K562 (cell line): Measurements from ENCODE around the gene PHLDA3. TPM values are rescaled to one million over a fixed set of nuclear protein-coding genes. Genes with fewer than 3 reads are reported as not detected.
A peak's percentile ranks its signal among the peaks of the same experiment; 100 is the strongest.

Experiments
- ATF1 ChIP-seq, 2 experiments: fragments of 450-650 bp in 1 of 2; IDR thresholded peaks; 2 replicates each; pipeline ENCODE4 v1.6.1; 2016; ENCODE audit warnings: missing compliant biosample characterization in 1 of 2, missing genetic modification characterization in 1 of 2
- E2F3 ChIP-seq: fragments of 250-450 bp; sonication (Bioruptor Pico); IDR thresholded peaks from 2 replicates; pipeline ENCODE4 v1.4.0; 2020; ENCODE audit warnings: mild to moderate bottlenecking
- ELF4 ChIP-seq: fragments of 450-650 bp; formaldehyde crosslinking; IDR thresholded peaks from 2 replicates; pipeline ENCODE4 v1.4.0; 2022; ENCODE audit warnings: missing genetic modification characterization
- HDGF ChIP-seq: fragments of 450-650 bp; IDR thresholded peaks from 2 replicates; pipeline ENCODE4 v1.6.1; 2016
- HSF4 ChIP-seq: fragments of 250-450 bp; sonication (Bioruptor Pico); IDR thresholded peaks from 2 replicates; pipeline ENCODE4 v2.1.2; 2022; ENCODE audit warnings: mild to moderate bottlenecking, moderate library complexity, borderline replicate concordance
- LEF1 ChIP-seq: fragments of 450-650 bp; IDR thresholded peaks from 2 replicates; pipeline ENCODE4 v1.6.1; 2016; ENCODE audit warnings: mild to moderate bottlenecking
- MXI1 ChIP-seq: IDR thresholded peaks from 2 replicates; pipeline ENCODE4 v1.6.1; 2011; ENCODE audit warnings: low read depth, mild to moderate bottlenecking, improper control_type of control experiment, low read length
- NR3C1 ChIP-seq: sonication (generic); formaldehyde crosslinking; IDR thresholded peaks from 2 replicates; pipeline ENCODE4 v1.8.1; 2022; ENCODE audit warnings: missing genetic modification reagents
- PKNOX1 ChIP-seq: fragments of 450-650 bp; IDR thresholded peaks from 2 replicates; pipeline ENCODE4 v1.6.1; 2016
- PML ChIP-seq: IDR thresholded peaks from 2 replicates; pipeline ENCODE4 v1.6.1; 2012; ENCODE audit warnings: low read length, inconsistent platforms
- RBM39 ChIP-seq: fragments of 200-400 bp; formaldehyde crosslinking; optimal IDR thresholded peaks from 2 replicates; pipeline ENCODE3; 2018; ENCODE audit warnings: low read depth, low read length
- RFX1 ChIP-seq: fragments of 450-650 bp; IDR thresholded peaks from 2 replicates; pipeline ENCODE4 v1.6.1; 2016; ENCODE audit warnings: mild to moderate bottlenecking, moderate library complexity
- SP2 ChIP-seq: IDR thresholded peaks from 2 replicates; pipeline ENCODE4 v1.6.1; 2011; ENCODE audit warnings: mild to moderate bottlenecking, low read depth, low read length, moderate library complexity; ENCODE audit not compliant: poor library complexity, severe bottlenecking; ENCODE audit errors: extremely low read depth
- SUPT5H ChIP-seq: fragments of 450-650 bp; IDR thresholded peaks from 2 replicates; pipeline ENCODE4 v1.6.1; 2016
- ZNF584 ChIP-seq: fragments of 200-800 bp; sonication (Bioruptor generic); IDR thresholded peaks from 2 replicates; pipeline ENCODE4 v1.6.1; 2016; ENCODE audit warnings: low read depth, mild to moderate bottlenecking, missing genetic modification characterization, missing compliant biosample characterization
- ZNF639 ChIP-seq, 2 experiments: fragments of 200-800 bp in 1 of 2; sonication (Bioruptor generic) in 1 of 2; sonication (generic) in 1 of 2; formaldehyde crosslinking in 1 of 2; IDR thresholded peaks in 1 of 2; conservative IDR thresholded peaks in 1 of 2; 2 replicates each; pipeline versions ENCODE4 v1.5.0 to v1.6.1; 2016 to 2020; ENCODE audit warnings: missing compliant biosample characterization in 1 of 2, missing genetic modification characterization in 1 of 2, missing genetic modification reagents in 1 of 2
- ZNF644 ChIP-seq: fragments of 200-800 bp; sonication (Bioruptor generic); IDR thresholded peaks from 2 replicates; pipeline ENCODE4 v1.6.1; 2016; ENCODE audit warnings: low read depth, missing genetic modification characterization, missing compliant biosample characterization
- ZNF740 ChIP-seq, 3 experiments: fragments of 200-800 bp in 1 of 3; sonication (Bioruptor generic) in 1 of 3; sonication (generic) in 1 of 3; formaldehyde crosslinking in 1 of 3; IDR thresholded peaks; 2 replicates each; pipeline versions ENCODE4 v1.6.1 to v1.8.0; 2016 to 2022; ENCODE audit warnings: mild to moderate bottlenecking in 2 of 3, missing compliant biosample characterization in 2 of 3, missing genetic modification characterization in 2 of 3, missing genetic modification reagents in 1 of 3
- ZNF766 ChIP-seq: fragments of 200-800 bp; sonication (Bioruptor generic); conservative IDR thresholded peaks from 2 replicates; pipeline ENCODE4 v1.6.1; 2016; ENCODE audit warnings: missing genetic modification characterization, missing compliant biosample characterization
- ZNF830 ChIP-seq: fragments of 250-450 bp; sonication (Bioruptor Pico); IDR thresholded peaks from 2 replicates; pipeline ENCODE4 v1.5.0; 2021; ENCODE audit warnings: mild to moderate bottlenecking
- polyA plus RNA-seq, 8 experiments: library from polyadenylated mRNA; depleted of rRNA in 4 of 8; stranded (reverse) in 5 of 8; unstranded in 3 of 8; fragments of >200 nt; fragmentation: Nextera tagmentation in 2 of 8; fragmentation: Illumina TruSeq in 1 of 8; extraction: Ambion mirVana in 2 of 8; extraction: Trizol in 1 of 8; gene quantifications; 2 replicates each; pipeline versions ENCODE4 v1.2.1 to v1.2.3, GENCODE V29; 2011 to 2014; ENCODE audit warnings: inconsistent platforms in 1 of 8, missing spikeins in 1 of 8
- total RNA-seq, 7 experiments: library from RNA; depleted of rRNA in 6 of 7; stranded (reverse); fragments of >200 nt in 6 of 7; fragmentation: Illumina TruSeq in 2 of 7; extraction: Trizol in 2 of 7; gene quantifications; 2 replicates each; pipeline versions ENCODE4 v1.2.1 to v1.2.3, GENCODE V29; 2011 to 2021; ENCODE audit warnings: low replicate concordance in 1 of 7

Gene PHLDA3
- total and polyA plus RNA-seq, 9 of the 15 experiments (the other 6 are each of a cell fraction or from before 2014, with no cell fraction given) = 0.11 to 0.27 TPM; not detected in 7

- TF ChIP-seq ZNF644 (tag) (no peak), HDGF (no peak), ZNF830 (CRISPR knock-in tag) (no peak), ZNF740 (CRISPR knock-in tag; IDR thresholded peaks at IDR 0.05) (no peak), ZNF740 (tag; IDR thresholded peaks at IDR 0.05) (no peak), NR3C1 (CRISPR knock-in tag) (no peak), ZNF584 (CRISPR knock-in tag) (0 out of 2 replicates have a peak, but pooled peaks have one; percentile 38), ZNF639 (CRISPR knock-in tag; conservative IDR thresholded peaks at IDR 0.05 in 1 of 2, IDR thresholded peaks at IDR 0.05 in 1 of 2) (no peak; a peak in 1 of 4 replicates), SP2 (no peak), ZNF766 (CRISPR knock-in tag) (no peak), HSF4 (CRISPR knock-in tag) (no peak), RFX1 (no peak), SUPT5H (no peak), E2F3 (CRISPR knock-in tag) (no peak), PKNOX1 (peak; percentile 41; the same call in 1 of the 2 replicates), MXI1 (no peak), PML (no peak), RBM39 (no peak), LEF1 (no peak), ELF4 (CRISPR knock-in tag) (no peak), ATF1 (CRISPR knock-in tag; IDR thresholded peaks at IDR 0.05) (no peak), ATF1 (tag; IDR thresholded peaks at IDR 0.05) (peak; percentile 40; the same call in 1 of the 2 replicates)
Measured at GRCh38 chr1:201507360-201507675, 38.3 kb upstream of the PHLDA3 start (continued).
